SK-N-SH treated with all-trans-retinoic acid at 6 μM for 48 hours (cell line): ENCODE measurements around the gene COMMD9.

Experiments used
- ATAC-seq: fragments of 200-7000 bp; cut with Tn5 transposase; 3 replicates; pipeline ENCODE4 v1.9.1; 2020; ENCODE audit warnings: mild to moderate bottlenecking, moderate library complexity
- ARNTL ChIP-seq: fragments of 450-650 bp; formaldehyde crosslinking; IDR thresholded peaks from 2 replicates; pipeline ENCODE4 v1.5.0; 2020; ENCODE audit warnings: low read depth, mild to moderate bottlenecking, moderate library complexity, borderline replicate concordance
- BACH2 ChIP-seq: fragments of 250-450 bp; sonication (Bioruptor Pico); IDR thresholded peaks from 2 replicates; pipeline ENCODE4 v1.9.0; 2021; ENCODE audit warnings: mild to moderate bottlenecking, borderline replicate concordance
- CREB5 ChIP-seq: fragments of 250-450 bp; sonication (Bioruptor Pico); IDR thresholded peaks from 2 replicates; pipeline ENCODE4 v1.5.1; 2020; ENCODE audit warnings: low read depth, mild to moderate bottlenecking, moderate library complexity
- CSRNP3 ChIP-seq: fragments of 250-450 bp; sonication (Bioruptor Pico); IDR thresholded peaks from 2 replicates; pipeline ENCODE4 v1.5.1; 2021; ENCODE audit warnings: mild to moderate bottlenecking, moderate library complexity
- ESRRG ChIP-seq: fragments of 250-450 bp; sonication (Bioruptor Pico); IDR thresholded peaks from 2 replicates; pipeline ENCODE4 v1.6.1; 2021; ENCODE audit warnings: mild to moderate bottlenecking
- GLIS3 ChIP-seq: fragments of 250-450 bp; sonication (Bioruptor Pico); IDR thresholded peaks from 2 replicates; pipeline ENCODE4 v1.5.0; 2020; ENCODE audit warnings: mild to moderate bottlenecking, moderate library complexity
- ISL1 ChIP-seq: fragments of 250-450 bp; sonication (Bioruptor Pico); IDR thresholded peaks from 2 replicates; pipeline ENCODE4 v2.1.2; 2022; ENCODE audit warnings: mild to moderate bottlenecking, moderate library complexity
- OSR1 ChIP-seq: fragments of 250-450 bp; sonication (Bioruptor Pico); IDR thresholded peaks from 2 replicates; pipeline ENCODE4 v1.8.0; 2022; ENCODE audit warnings: moderate library complexity, mild to moderate bottlenecking, inconsistent platforms
- PATZ1 ChIP-seq: fragments of 250-450 bp; sonication (Bioruptor Pico); IDR thresholded peaks from 2 replicates; pipeline ENCODE4 v1.8.0; 2020; ENCODE audit warnings: mild to moderate bottlenecking, moderate library complexity, borderline replicate concordance
- POU6F1 ChIP-seq: fragments of 250-450 bp; sonication (Bioruptor Pico); IDR thresholded peaks from 2 replicates; pipeline ENCODE4 v1.8.0; 2021; ENCODE audit warnings: low read depth, mild to moderate bottlenecking, moderate library complexity, borderline replicate concordance
- PPARA ChIP-seq: fragments of 250-450 bp; sonication (Bioruptor Pico); IDR thresholded peaks from 2 replicates; pipeline ENCODE4 v1.5.0; 2020; ENCODE audit warnings: mild to moderate bottlenecking, borderline replicate concordance
- RARB ChIP-seq: fragments of 250-450 bp; sonication (Bioruptor Pico); IDR thresholded peaks from 2 replicates; pipeline ENCODE4 v1.8.0; 2021; ENCODE audit warnings: mild to moderate bottlenecking, moderate library complexity
- SNAI2 ChIP-seq: fragments of 250-450 bp; sonication (Bioruptor Pico); IDR thresholded peaks from 2 replicates; pipeline ENCODE4 v1.5.0; 2020; ENCODE audit warnings: mild to moderate bottlenecking, moderate library complexity
- TCF4 ChIP-seq: fragments of 250-450 bp; sonication (Bioruptor Pico); IDR thresholded peaks from 2 replicates; pipeline ENCODE4 v1.8.0; 2021; ENCODE audit warnings: mild to moderate bottlenecking, moderate library complexity, borderline replicate concordance
- TOX ChIP-seq: fragments of 250-450 bp; sonication (Bioruptor Pico); IDR thresholded peaks from 2 replicates; pipeline ENCODE4 v1.8.0; 2021; ENCODE audit warnings: mild to moderate bottlenecking, moderate library complexity, borderline replicate concordance
- TSHZ2 ChIP-seq: fragments of 250-450 bp; sonication (Bioruptor Pico); IDR thresholded peaks from 2 replicates; pipeline ENCODE4 v1.5.0; 2020; ENCODE audit warnings: mild to moderate bottlenecking, moderate library complexity
- ZC3H10 ChIP-seq: fragments of 250-450 bp; sonication (Bioruptor Pico); IDR thresholded peaks from 2 replicates; pipeline ENCODE4 v1.5.1; 2021; ENCODE audit warnings: mild to moderate bottlenecking, moderate library complexity
- ZFP3 ChIP-seq: fragments of 250-450 bp; sonication (Bioruptor Pico); IDR thresholded peaks from 2 replicates; pipeline ENCODE4 v1.5.0; 2020; ENCODE audit warnings: mild to moderate bottlenecking, moderate library complexity
- ZFP30 ChIP-seq: fragments of 450-650 bp; formaldehyde crosslinking; IDR thresholded peaks from 2 replicates; pipeline ENCODE4 v1.5.0; 2022; ENCODE audit warnings: mild to moderate bottlenecking, moderate library complexity
- ZNF565 ChIP-seq: fragments of 450-650 bp; formaldehyde crosslinking; conservative IDR thresholded peaks from 2 replicates; pipeline ENCODE4 v1.5.0; 2020; ENCODE audit warnings: low read depth, mild to moderate bottlenecking, moderate library complexity
- ZNF8 ChIP-seq: fragments of 450-650 bp; formaldehyde crosslinking; IDR thresholded peaks from 2 replicates; pipeline ENCODE4 v1.5.0; 2020; ENCODE audit warnings: mild to moderate bottlenecking, moderate library complexity

The COMMD9 gene

GRCh38 chr11:36258730-36259360 lies 30.4 kb downstream of the COMMD9 start:
- TF ChIP-seq SNAI2 (CRISPR knock-in tag) (no peak), ZFP3 (CRISPR knock-in tag) (no peak), PATZ1 (CRISPR knock-in tag) (no peak), CREB5 (CRISPR knock-in tag) (no peak), OSR1 (CRISPR knock-in tag) (no peak), ZC3H10 (no peak), ESRRG (CRISPR knock-in tag) (no peak), TSHZ2 (CRISPR knock-in tag) (no peak)
- peak; percentile 96 for ATAC-seq

GRCh38 chr11:36257351-36257750 lies 31.9 kb downstream of the COMMD9 start:
- TF ChIP-seq ZNF8 (no peak), BACH2 (CRISPR knock-in tag) (no peak), ZFP30 (no peak), SNAI2 (CRISPR knock-in tag) (no peak), CSRNP3 (CRISPR knock-in tag) (no peak), ZNF565 (CRISPR knock-in tag) (no peak), ZFP3 (CRISPR knock-in tag) (no peak), ISL1 (CRISPR knock-in tag) (no peak), RARB (CRISPR knock-in tag) (no peak), TSHZ2 (CRISPR knock-in tag) (no peak), GLIS3 (CRISPR knock-in tag) (no peak), PATZ1 (CRISPR knock-in tag) (no peak), TCF4 (CRISPR knock-in tag) (no peak), PPARA (CRISPR knock-in tag) (no peak), POU6F1 (CRISPR knock-in tag) (no peak), CREB5 (CRISPR knock-in tag) (no peak), ARNTL (CRISPR knock-in tag) (no peak), TOX (CRISPR knock-in tag) (no peak), ZC3H10 (no peak), OSR1 (CRISPR knock-in tag) (no peak)
- no peak for ATAC-seq
